HG03108 (cell line): ENCODE data around the gene EXOSC5.
"Not testable (repeated sequence)": the region's sequence is repeated elsewhere in the genome, so short reads cannot be mapped to it uniquely, and the experiment has no call there.

ENCODE experiments used
- ATAC-seq: cut with Tn5 transposase; IDR thresholded peaks from one replicate; pipeline ENCODE4 v1.9.1; 2021; ENCODE audit warnings: moderate library complexity; ENCODE audit not compliant: unreplicated experiment

EXOSC5 gene

GRCh38 chr19:41408846-41409245 is 11.7 kb upstream of the EXOSC5 start:
- ATAC-seq = not testable (repeated sequence)

GRCh38 chr19:41408256-41408655 is 11.1 kb upstream of the EXOSC5 start:
- ATAC-seq = no peak

GRCh38 chr19:41407271-41407670 is 10.1 kb upstream of the EXOSC5 start:
- ATAC-seq = no peak

GRCh38 chr19:41405776-41406175 is 8.6 kb upstream of the EXOSC5 start:
- no peak for ATAC-seq

GRCh38 chr19:41403181-41403970 is 6.2 kb upstream of the EXOSC5 start:
- ATAC-seq = no peak

- ATAC-seq = no peak
Observed at GRCh38 chr19:41402010-41402409, 4.9 kb upstream of the EXOSC5 start.

- no peak for ATAC-seq
Observed at GRCh38 chr19:41401483-41401882, 4.3 kb upstream of the EXOSC5 start.

GRCh38 chr19:41399525-41399924 is 2.4 kb upstream of the EXOSC5 start:
- no peak for ATAC-seq

- no peak for ATAC-seq
Observed at GRCh38 chr19:41399091-41399490, 1.9 kb upstream of the EXOSC5 start.

- ATAC-seq = no peak
Observed at GRCh38 chr19:41398598-41398997, 1.4 kb upstream of the EXOSC5 start.

- ATAC-seq = no peak
Observed at GRCh38 chr19:41398050-41398418, 875 bp upstream of the EXOSC5 start.

- no peak for ATAC-seq
Observed at GRCh38 chr19:41395355-41395754, 1.8 kb downstream of the EXOSC5 start.

- no peak for ATAC-seq
Observed at GRCh38 chr19:41392775-41393174, 4.4 kb downstream of the EXOSC5 start.

GRCh38 chr19:41391618-41392017 is 5.5 kb downstream of the EXOSC5 start:
- no peak for ATAC-seq

- no peak for ATAC-seq
Observed at GRCh38 chr19:41386442-41386841, 10.7 kb downstream of the EXOSC5 start.

GRCh38 chr19:41384351-41384750 is 12.8 kb downstream of the EXOSC5 start:
- no peak for ATAC-seq

GRCh38 chr19:41381536-41381935 is 15.6 kb downstream of the EXOSC5 start:
- ATAC-seq = not testable (repeated sequence)

- ATAC-seq = no peak
Observed at GRCh38 chr19:41377977-41378709, 19.0 kb downstream of the EXOSC5 start.

- no peak for ATAC-seq
Observed at GRCh38 chr19:41376998-41377365, 20.2 kb downstream of the EXOSC5 start.

GRCh38 chr19:41376241-41376997 is 20.7 kb downstream of the EXOSC5 start, which contains the start of gene TMEM91:
TSS of gene TMEM91 (plus strand) at chr19:41376533. CDS start at chr19:41378310, 1,777 bp downstream.
- ATAC-seq = no peak

- no peak for ATAC-seq
Observed at GRCh38 chr19:41373993-41374392, 23.2 kb downstream of the EXOSC5 start.

GRCh38 chr19:41372501-41372900 is 24.7 kb downstream of the EXOSC5 start:
- ATAC-seq = no peak
